Prostate gland (tissue), 2 donors: ENCODE data around the gene MRPL3.

ENCODE experiments used
- POLR2A ChIP-seq: fragments of 450-650 bp; IDR thresholded peaks from one replicate; pipeline ENCODE4 v1.6.1; 2016; ENCODE audit warnings: antibody characterized with exemption, mild to moderate bottlenecking
- POLR2AphosphoS5 ChIP-seq: sonication (generic); formaldehyde crosslinking; IDR thresholded peaks from one replicate; pipeline ENCODE4 v1.6.1; 2017; ENCODE audit warnings: antibody characterized with exemption
- TF ChIP-seq, protein P1 (sequence below), 4 experiments: fragments of 200-600 bp in 2 of 4; fragments of 450-650 bp in 2 of 4; sonication (generic) in 2 of 4; IDR thresholded peaks; 1 replicate in 3 of 4; 2 replicates in 1 of 4; pipeline ENCODE4 v1.5.1; 2016 to 2019; ENCODE audit warnings: antibody characterized with exemption in 4 of 4, mild to moderate bottlenecking in 2 of 4, moderate library complexity in 2 of 4

DNA sequence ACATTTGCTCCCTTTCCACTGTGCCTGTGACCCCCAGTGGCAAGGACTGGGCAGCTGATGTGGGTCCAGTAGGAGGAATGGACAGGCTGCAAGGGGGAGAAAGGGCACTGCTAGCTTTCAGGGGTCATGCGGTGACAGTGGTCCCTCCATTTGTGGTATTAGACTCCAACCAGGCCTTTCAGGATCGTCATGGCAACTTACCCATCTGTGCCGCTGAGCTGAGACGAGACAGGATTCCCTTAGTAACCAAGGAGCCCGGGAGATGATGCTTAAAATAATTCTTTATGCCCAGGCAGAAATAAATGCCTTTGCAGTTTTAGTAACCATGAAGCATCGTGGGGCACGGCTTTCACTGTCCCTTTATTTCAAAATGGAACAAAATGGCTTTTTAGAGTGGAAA, 15.9 kb upstream of the MRPL3 start:
- no peak for TF ChIP-seq POLR2A
- TF ChIP-seq, protein P1, sequence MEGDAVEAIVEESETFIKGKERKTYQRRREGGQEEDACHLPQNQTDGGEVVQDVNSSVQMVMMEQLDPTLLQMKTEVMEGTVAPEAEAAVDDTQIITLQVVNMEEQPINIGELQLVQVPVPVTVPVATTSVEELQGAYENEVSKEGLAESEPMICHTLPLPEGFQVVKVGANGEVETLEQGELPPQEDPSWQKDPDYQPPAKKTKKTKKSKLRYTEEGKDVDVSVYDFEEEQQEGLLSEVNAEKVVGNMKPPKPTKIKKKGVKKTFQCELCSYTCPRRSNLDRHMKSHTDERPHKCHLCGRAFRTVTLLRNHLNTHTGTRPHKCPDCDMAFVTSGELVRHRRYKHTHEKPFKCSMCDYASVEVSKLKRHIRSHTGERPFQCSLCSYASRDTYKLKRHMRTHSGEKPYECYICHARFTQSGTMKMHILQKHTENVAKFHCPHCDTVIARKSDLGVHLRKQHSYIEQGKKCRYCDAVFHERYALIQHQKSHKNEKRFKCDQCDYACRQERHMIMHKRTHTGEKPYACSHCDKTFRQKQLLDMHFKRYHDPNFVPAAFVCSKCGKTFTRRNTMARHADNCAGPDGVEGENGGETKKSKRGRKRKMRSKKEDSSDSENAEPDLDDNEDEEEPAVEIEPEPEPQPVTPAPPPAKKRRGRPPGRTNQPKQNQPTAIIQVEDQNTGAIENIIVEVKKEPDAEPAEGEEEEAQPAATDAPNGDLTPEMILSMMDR (IDR thresholded peaks at IDR 0.05), result no peak
- no peak for TF ChIP-seq POLR2AphosphoS5
